ENCODE results near the gene ALMS1.

DNA sequence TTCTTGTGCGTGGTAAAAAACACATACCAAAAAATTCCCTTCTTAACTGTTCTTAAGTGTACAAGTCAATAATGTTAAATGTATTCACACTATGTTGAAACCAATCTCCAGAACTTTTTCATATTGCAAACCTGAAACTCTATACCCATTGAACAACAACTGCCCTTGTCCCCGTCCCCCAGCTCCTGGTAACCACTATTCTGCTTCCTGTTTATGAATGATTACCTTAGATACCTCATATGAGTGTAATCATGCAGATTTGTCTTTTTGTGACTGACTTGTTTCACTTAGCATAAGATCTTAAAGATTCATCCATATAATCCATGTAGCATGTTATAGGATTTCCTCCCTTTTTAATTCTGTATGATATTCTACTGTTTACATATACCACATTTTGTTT lies 196.7 kb downstream of the ALMS1 start:
- TF ChIP-seq, protein P1, sequence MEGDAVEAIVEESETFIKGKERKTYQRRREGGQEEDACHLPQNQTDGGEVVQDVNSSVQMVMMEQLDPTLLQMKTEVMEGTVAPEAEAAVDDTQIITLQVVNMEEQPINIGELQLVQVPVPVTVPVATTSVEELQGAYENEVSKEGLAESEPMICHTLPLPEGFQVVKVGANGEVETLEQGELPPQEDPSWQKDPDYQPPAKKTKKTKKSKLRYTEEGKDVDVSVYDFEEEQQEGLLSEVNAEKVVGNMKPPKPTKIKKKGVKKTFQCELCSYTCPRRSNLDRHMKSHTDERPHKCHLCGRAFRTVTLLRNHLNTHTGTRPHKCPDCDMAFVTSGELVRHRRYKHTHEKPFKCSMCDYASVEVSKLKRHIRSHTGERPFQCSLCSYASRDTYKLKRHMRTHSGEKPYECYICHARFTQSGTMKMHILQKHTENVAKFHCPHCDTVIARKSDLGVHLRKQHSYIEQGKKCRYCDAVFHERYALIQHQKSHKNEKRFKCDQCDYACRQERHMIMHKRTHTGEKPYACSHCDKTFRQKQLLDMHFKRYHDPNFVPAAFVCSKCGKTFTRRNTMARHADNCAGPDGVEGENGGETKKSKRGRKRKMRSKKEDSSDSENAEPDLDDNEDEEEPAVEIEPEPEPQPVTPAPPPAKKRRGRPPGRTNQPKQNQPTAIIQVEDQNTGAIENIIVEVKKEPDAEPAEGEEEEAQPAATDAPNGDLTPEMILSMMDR (conservative IDR thresholded peaks at IDR 0.05), result no peak
- no peak for TF ChIP-seq ZFX (IDR thresholded peaks at IDR 0.05)
